Transverse colon (tissue), 4 donors: ENCODE data around the gene NHERF2.
"Not testable (repeated sequence)": the region's sequence is repeated elsewhere in the genome, so short reads cannot be mapped to it uniquely, and the experiment has no call there.

Experiments used
- EP300 ChIP-seq: sonication (generic); formaldehyde crosslinking; IDR thresholded peaks from one replicate; pipeline ENCODE4 v1.6.1; 2017; ENCODE audit warnings: antibody characterized with exemption, low read depth
- POLR2AphosphoS5 ChIP-seq, 3 donors: sonication (generic); formaldehyde crosslinking; IDR thresholded peaks; one replicate each; pipeline ENCODE4 v1.6.1; 2016; ENCODE audit warnings: antibody characterized with exemption in 3 of 3
- TF ChIP-seq, protein P1 (sequence below), 5 experiments: fragments of 200-600 bp in 3 of 5; fragments of 450-650 bp in 2 of 5; sonication (generic) in 3 of 5; IDR thresholded peaks; 1 replicate in 2 of 5; 2 replicates in 3 of 5; pipeline ENCODE4 v1.5.1; 2016 to 2017; ENCODE audit warnings: antibody characterized with exemption in 5 of 5, inconsistent platforms in 3 of 5, mild to moderate bottlenecking in 2 of 5, moderate library complexity in 1 of 5

DNA sequence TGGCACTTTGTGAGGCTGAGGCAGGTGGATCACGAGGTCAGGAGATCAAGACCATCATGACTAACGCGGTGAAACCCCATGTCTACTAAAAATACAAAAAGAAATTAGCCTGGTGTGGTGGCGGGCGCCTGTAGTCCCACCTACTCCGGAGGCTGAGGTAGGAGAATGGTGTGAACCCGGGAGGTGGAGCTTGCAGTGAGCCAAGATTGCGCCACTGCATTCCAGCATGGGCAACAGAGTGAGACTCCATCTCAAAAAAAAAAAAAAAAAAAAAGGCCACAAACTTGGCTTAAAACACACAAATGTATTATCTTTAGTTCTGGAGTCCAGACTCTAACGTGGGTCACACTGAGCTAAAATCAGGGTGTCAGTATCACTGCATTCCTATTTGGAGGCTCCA lies 15.0 kb upstream of the NHERF2 start:
- TF ChIP-seq POLR2AphosphoS5 (IDR thresholded peaks at IDR 0.05); EP300: not testable (repeated sequence)
- TF ChIP-seq, protein P1, sequence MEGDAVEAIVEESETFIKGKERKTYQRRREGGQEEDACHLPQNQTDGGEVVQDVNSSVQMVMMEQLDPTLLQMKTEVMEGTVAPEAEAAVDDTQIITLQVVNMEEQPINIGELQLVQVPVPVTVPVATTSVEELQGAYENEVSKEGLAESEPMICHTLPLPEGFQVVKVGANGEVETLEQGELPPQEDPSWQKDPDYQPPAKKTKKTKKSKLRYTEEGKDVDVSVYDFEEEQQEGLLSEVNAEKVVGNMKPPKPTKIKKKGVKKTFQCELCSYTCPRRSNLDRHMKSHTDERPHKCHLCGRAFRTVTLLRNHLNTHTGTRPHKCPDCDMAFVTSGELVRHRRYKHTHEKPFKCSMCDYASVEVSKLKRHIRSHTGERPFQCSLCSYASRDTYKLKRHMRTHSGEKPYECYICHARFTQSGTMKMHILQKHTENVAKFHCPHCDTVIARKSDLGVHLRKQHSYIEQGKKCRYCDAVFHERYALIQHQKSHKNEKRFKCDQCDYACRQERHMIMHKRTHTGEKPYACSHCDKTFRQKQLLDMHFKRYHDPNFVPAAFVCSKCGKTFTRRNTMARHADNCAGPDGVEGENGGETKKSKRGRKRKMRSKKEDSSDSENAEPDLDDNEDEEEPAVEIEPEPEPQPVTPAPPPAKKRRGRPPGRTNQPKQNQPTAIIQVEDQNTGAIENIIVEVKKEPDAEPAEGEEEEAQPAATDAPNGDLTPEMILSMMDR (IDR thresholded peaks at IDR 0.05) = not testable (repeated sequence)
